Endothelial cell of umbilical vein (primary cell): ENCODE results near the gene CEP83. TPM values are rescaled to one million over a fixed set of nuclear protein-coding genes. Genes with fewer than 3 reads are reported as not detected.

Source experiments
- BruUV-seq: library from RNA; stranded (reverse); fragments of 400-500 nt; replicated peaks from 2 replicates; lab custom pipeline; 2021; lab: Mats Ljungman, UMichigan
- CTCF ChIA-PET: fragments of 300-600, 350-600 bp; sonication (Branson Sonifier 250); formaldehyde crosslinking; loops from one replicate; lab custom pipeline; 2021; ENCODE audit warnings: antibody characterized with exemption, inconsistent platforms; lab: Charles Lee
- POLR2A ChIA-PET: fragments of 300-600, 350-600 bp; sonication (Branson Sonifier 250); formaldehyde crosslinking; loops from one replicate; lab custom pipeline; 2021; ENCODE audit warnings: antibody characterized with exemption, inconsistent platforms; lab: Charles Lee
- DNase-seq: peaks from one replicate; pipeline ENCODE4 v3.0.0-alpha.2; 2011; ENCODE audit warnings: low read depth, low spot score
- FAIRE-seq: peaks from 2 replicates; lab custom pipeline; 2011; peaks lifted over from hg19 to GRCh38; lab: Jason Lieb, UNC
- H2AFZ ChIP-seq: 2 replicates; pipeline ENCODE4 v1.6.0; 2012; ENCODE audit warnings: low read depth, low read length, control low read depth, inconsistent platforms
- H3K27ac ChIP-seq: 2 replicates; pipeline ENCODE4 v1.5.1; 2011; ENCODE audit warnings: low read depth, mild to moderate bottlenecking, control low read depth, low read length, moderate library complexity; ENCODE audit not compliant: insufficient read depth
- H3K27me3 ChIP-seq, 2 experiments: 2 replicates each; pipeline versions ENCODE4 v1.6.0 to v1.6.1; 2011; ENCODE audit warnings: low read length in 2 of 2, mixed read lengths in 1 of 2; ENCODE audit not compliant: control insufficient read depth in 2 of 2, insufficient read depth in 2 of 2
- H3K36me3 ChIP-seq, 2 experiments: 2 replicates in 1 of 2; 3 replicates in 1 of 2; pipeline ENCODE4 v1.5.1; 2011; ENCODE audit warnings: low read length in 2 of 2, mild to moderate bottlenecking in 1 of 2, moderate library complexity in 1 of 2; ENCODE audit not compliant: control insufficient read depth in 2 of 2, insufficient read depth in 2 of 2; ENCODE audit errors: extremely low read depth in 1 of 2
- H3K4me1 ChIP-seq: 3 replicates; pipeline ENCODE4 v1.5.1; 2011; ENCODE audit warnings: mild to moderate bottlenecking, low read length; ENCODE audit not compliant: control insufficient read depth, insufficient read depth; ENCODE audit errors: extremely low read depth
- H3K4me2 ChIP-seq: 2 replicates; pipeline ENCODE4 v1.6.1; 2011; ENCODE audit warnings: low read length, control low read depth, mixed read lengths; ENCODE audit not compliant: insufficient read depth
- H3K4me3 ChIP-seq, 3 experiments: fragments of 200-600 bp in 1 of 3; sonication (generic), shearing (Covaris generic) in 1 of 3; replicated peaks in 1 of 3; 2 replicates each; pipeline ENCODE4 v1.5.1; 2011 to 2016; ENCODE audit warnings: control low read depth in 3 of 3, low read length in 3 of 3, mild to moderate bottlenecking in 2 of 3, inconsistent platforms in 1 of 3, low read depth in 1 of 3, moderate library complexity in 1 of 3; ENCODE audit not compliant: insufficient read depth in 1 of 3
- H3K79me2 ChIP-seq: 2 replicates; pipeline ENCODE4 v1.6.0; 2012; ENCODE audit warnings: low read length, inconsistent platforms; ENCODE audit not compliant: control insufficient read depth, insufficient read depth
- H3K9ac ChIP-seq: replicated peaks from 2 replicates; pipeline ENCODE3; 2011; ENCODE audit warnings: low read length, control low read depth; ENCODE audit not compliant: insufficient read depth; ENCODE audit errors: extremely low read depth
- H3K9me1 ChIP-seq: replicated peaks from 3 replicates; pipeline ENCODE4 v1.6.0; 2011; ENCODE audit warnings: mild to moderate bottlenecking, low read length; ENCODE audit not compliant: control insufficient read depth, insufficient read depth; ENCODE audit errors: extremely low read depth
- H3K9me3 ChIP-seq: replicated peaks from 2 replicates; pipeline ENCODE4 v1.5.1; 2012; ENCODE audit warnings: low read length, inconsistent platforms; ENCODE audit not compliant: control insufficient read depth, insufficient read depth
- H4K20me1 ChIP-seq: replicated peaks from 2 replicates; pipeline ENCODE3; 2011; ENCODE audit warnings: mild to moderate bottlenecking, low read length; ENCODE audit not compliant: control insufficient read depth, insufficient read depth; ENCODE audit errors: extremely low read depth
- CTCF ChIP-seq, 2 donors: IDR thresholded peaks; 1 replicate in 1 of 2; 2 replicates in 1 of 2; pipeline ENCODE4 v1.5.1; 2011; ENCODE audit warnings: low read length in 2 of 2, mild to moderate bottlenecking in 2 of 2, moderate library complexity in 2 of 2, control low read depth in 1 of 2, inconsistent platforms in 1 of 2, low read depth in 1 of 2; ENCODE audit not compliant: insufficient read depth in 1 of 2; ENCODE audit errors: extremely low read depth in 1 of 2
- EZH2 ChIP-seq: IDR thresholded peaks from 2 replicates; pipeline ENCODE4 v1.6.1; 2012; ENCODE audit warnings: borderline replicate concordance, low read depth, mild to moderate bottlenecking, moderate library complexity, low read length, inconsistent platforms; ENCODE audit not compliant: severe bottlenecking
- FOS ChIP-seq: IDR thresholded peaks from 2 replicates; pipeline ENCODE4 v1.6.1; 2011; ENCODE audit warnings: mild to moderate bottlenecking, low read length, moderate library complexity, borderline replicate concordance; ENCODE audit not compliant: insufficient read depth
- GATA2 ChIP-seq: IDR thresholded peaks from 2 replicates; pipeline ENCODE4 v1.7.0; 2011; ENCODE audit warnings: low read depth, mild to moderate bottlenecking, moderate library complexity, mixed read lengths, low read length; ENCODE audit not compliant: insufficient read length, insufficient read depth
- JUN ChIP-seq: IDR thresholded peaks from 2 replicates; pipeline ENCODE4 v1.6.1; 2011; ENCODE audit warnings: borderline replicate concordance, low read depth; ENCODE audit not compliant: insufficient read length, insufficient read depth
- MYC ChIP-seq: IDR thresholded peaks from one replicate; pipeline ENCODE4 v1.6.1; 2011; ENCODE audit warnings: mild to moderate bottlenecking, low read depth, low read length
- POLR2A ChIP-seq: IDR thresholded peaks from 2 replicates; pipeline ENCODE4 v1.6.1; 2012; ENCODE audit warnings: low read depth, mild to moderate bottlenecking, control low read depth, low read length
- POLR2AphosphoS5 ChIP-seq: IDR thresholded peaks from 2 replicates; pipeline ENCODE4 v1.6.1; 2012; ENCODE audit warnings: low read depth, mild to moderate bottlenecking, control low read depth, low read length, moderate library complexity; ENCODE audit not compliant: insufficient read depth
- dilution Hi-C: fragments of 300-500 bp; cut with MboI; formaldehyde crosslinking; loops from one replicate; pipeline ENCODE4 v1.15.0; 2019; ENCODE audit warnings: low sequenced_read_pairs; ENCODE audit not compliant: extremely low pct_ligation_motif_present
- intact Hi-C: fragments of 100-400 bp; cut with micrococcal nuclease; formaldehyde crosslinking; loops from one replicate; pipeline ENCODE4 v1.10.0; 2022
- polyA plus RNA-seq, 4 experiments: library from polyadenylated mRNA; depleted of rRNA in 3 of 4; stranded (reverse) in 3 of 4; unstranded in 1 of 4; fragments of >200 nt; gene quantifications; 2 replicates each; pipeline versions ENCODE4 v1.2.1 to v1.2.3, GENCODE V29; 2011 to 2012; ENCODE audit warnings: missing spikeins in 1 of 4
- total RNA-seq: library from RNA; stranded (reverse); gene quantifications from 2 replicates; pipeline ENCODE4 v1.2.3, GENCODE V29; 2021
- TF ChIP-seq, protein P1 (sequence below): IDR thresholded peaks from 2 replicates; pipeline ENCODE4 v1.6.1; 2011; ENCODE audit not compliant: insufficient read depth, insufficient read length

The CEP83 gene
- total and polyA plus RNA-seq, 2 donors (not counting 3 experiments of a cell fraction or from before 2014, with no cell fraction given) = 2.9 to 15.3 TPM

GRCh38 chr12:94372461-94372860, 87.2 kb downstream of the CEP83 start:
- Histone ChIP-seq H3K4me3 (no peak overlapping the region), H3K4me2 (no peak overlapping the region), H2AFZ (no peak overlapping the region), H3K4me1 (no peaks in the 10 kb centered on the region), H3K36me3 (no peaks in the 10 kb centered on the region), H3K27ac (no peak overlapping the region), H3K9ac (no peak overlapping the region), H3K9me3 (no peaks in the 10 kb centered on the region), H3K27me3 (no peaks in the 10 kb centered on the region), H3K9me1 (no peaks in the 10 kb centered on the region), H4K20me1 (no peaks in the 10 kb centered on the region), H3K79me2 (no peaks in the 10 kb centered on the region)
- POLR2A ChIA-PET = no interaction called here
- TF ChIP-seq, protein P1, sequence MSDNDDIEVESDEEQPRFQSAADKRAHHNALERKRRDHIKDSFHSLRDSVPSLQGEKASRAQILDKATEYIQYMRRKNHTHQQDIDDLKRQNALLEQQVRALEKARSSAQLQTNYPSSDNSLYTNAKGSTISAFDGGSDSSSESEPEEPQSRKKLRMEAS = no peak
- TF ChIP-seq FOS (no peak), MYC (no peak), POLR2AphosphoS5 (no peak), EZH2 (no peak), POLR2A (no peak), JUN (no peak), GATA2 (no peak), CTCF (IDR thresholded peaks at IDR 0.05; ENCODE audit: extremely low read depth in 1 of 2, insufficient read depth in 1 of 2, low read depth in 1 of 2, low read length in 2 of 2) (no peak)
- no peak for DNase-seq
- dilution Hi-C loops (no loop called here), intact Hi-C loops (no loop called here)
- no peak for FAIRE-seq
- CTCF ChIA-PET = no interaction called here
- BruUV-seq = no TSS peak
